HG03135 (cell line): ENCODE measurements around the gene KIZ.
"Not testable (repeated sequence)": the region's sequence is repeated elsewhere in the genome, so short reads cannot be mapped to it uniquely, and the experiment has no call there.

Experiments
- ATAC-seq: cut with Tn5 transposase; IDR thresholded peaks from one replicate; pipeline ENCODE4 v1.9.1; 2021; ENCODE audit warnings: mild to moderate bottlenecking, moderate library complexity; ENCODE audit not compliant: unreplicated experiment

KIZ gene

GRCh38 chr20:21224217-21224616, 98.3 kb downstream of the KIZ start:
- no peak for ATAC-seq

- no peak for ATAC-seq
These were observed 99.5 kb downstream of the KIZ start for GRCh38 chr20:21225215-21225947.

GRCh38 chr20:21228511-21228910, 102.6 kb downstream of the KIZ start:
- peak; percentile 89 for ATAC-seq

- ATAC-seq: no peak
These were observed 103.3 kb downstream of the KIZ start for GRCh38 chr20:21229163-21229562.

GRCh38 chr20:21230220-21230619, 104.3 kb downstream of the KIZ start:
- ATAC-seq: no peak

- ATAC-seq: no peak
These were observed 104.8 kb downstream of the KIZ start for GRCh38 chr20:21230686-21231085.

GRCh38 chr20:21232546-21233280, 106.8 kb downstream of the KIZ start:
- ATAC-seq: no peak

- no peak for ATAC-seq
These were observed 108.4 kb downstream of the KIZ start for GRCh38 chr20:21234324-21234723.

- ATAC-seq: no peak
These were observed 109.1 kb downstream of the KIZ start for GRCh38 chr20:21234806-21235483.

GRCh38 chr20:21235484-21236445, 109.9 kb downstream of the KIZ start:
- ATAC-seq: no peak

- ATAC-seq: no peak
These were observed 112.3 kb downstream of the KIZ start for GRCh38 chr20:21237956-21238799.

GRCh38 chr20:21238818-21239536, 113.1 kb downstream of the KIZ start:
- no peak for ATAC-seq

GRCh38 chr20:21240394-21240793, 114.5 kb downstream of the KIZ start:
- ATAC-seq: no peak

GRCh38 chr20:21241406-21241805, 115.5 kb downstream of the KIZ start:
- no peak for ATAC-seq

- no peak for ATAC-seq
These were observed 117.9 kb downstream of the KIZ start for GRCh38 chr20:21243811-21244210.

- no peak for ATAC-seq
These were observed 118.9 kb downstream of the KIZ start for GRCh38 chr20:21244808-21245207.

GRCh38 chr20:21246161-21246560, 120.3 kb downstream of the KIZ start:
- ATAC-seq: no peak

GRCh38 chr20:21247603-21248095, 121.8 kb downstream of the KIZ start:
- ATAC-seq: not testable (repeated sequence)

- no peak for ATAC-seq
These were observed 125.4 kb downstream of the KIZ start for GRCh38 chr20:21251278-21251677.
